Upper lobe of left lung (tissue), 4 donors: ENCODE results near the gene LIAS.
"Not testable (repeated sequence)": the region's sequence is repeated elsewhere in the genome, so short reads cannot be mapped to it uniquely, and the experiment has no call there.

Source experiments
- POLR2A ChIP-seq, 4 donors: fragments of 450-650 bp; IDR thresholded peaks; one replicate each; pipeline ENCODE4 v1.5.1; 2016 to 2017; ENCODE audit warnings: antibody characterized with exemption in 4 of 4, mild to moderate bottlenecking in 2 of 4
- POLR2AphosphoS5 ChIP-seq, 2 donors: sonication (generic); formaldehyde crosslinking; IDR thresholded peaks; one replicate each; pipeline ENCODE4 v1.5.1; 2017; ENCODE audit warnings: antibody characterized with exemption in 2 of 2
- TF ChIP-seq, protein P1 (sequence below), 6 experiments: fragments of 450-650 bp in 4 of 6; fragments of 200-600 bp in 2 of 6; sonication (generic) in 2 of 6; IDR thresholded peaks; one replicate each; pipeline ENCODE4 v1.5.1; 2016 to 2019; ENCODE audit warnings: antibody characterized with exemption in 6 of 6

DNA sequence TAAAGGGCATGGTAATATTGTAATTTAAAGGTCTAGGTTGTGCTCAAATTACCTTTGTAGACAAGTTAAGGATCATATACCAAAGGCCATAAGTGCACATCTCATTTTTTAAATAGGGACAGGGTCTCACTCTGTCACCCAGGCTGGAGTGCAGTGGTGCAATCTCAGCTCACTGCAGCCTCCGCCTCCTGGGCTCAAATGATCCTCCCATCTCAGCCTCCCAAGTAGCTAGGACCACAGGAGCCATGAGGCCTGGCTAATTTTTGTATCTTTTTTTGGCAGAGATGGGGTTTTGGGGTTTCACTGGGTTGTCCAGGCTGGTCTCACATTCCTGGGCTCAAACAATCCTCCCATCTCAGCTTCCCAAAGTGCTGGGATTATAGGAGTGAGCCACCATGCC is 55.4 kb downstream of the LIAS start:
- TF ChIP-seq POLR2A, POLR2AphosphoS5 (IDR thresholded peaks at IDR 0.05): not testable (repeated sequence)
- TF ChIP-seq, protein P1, sequence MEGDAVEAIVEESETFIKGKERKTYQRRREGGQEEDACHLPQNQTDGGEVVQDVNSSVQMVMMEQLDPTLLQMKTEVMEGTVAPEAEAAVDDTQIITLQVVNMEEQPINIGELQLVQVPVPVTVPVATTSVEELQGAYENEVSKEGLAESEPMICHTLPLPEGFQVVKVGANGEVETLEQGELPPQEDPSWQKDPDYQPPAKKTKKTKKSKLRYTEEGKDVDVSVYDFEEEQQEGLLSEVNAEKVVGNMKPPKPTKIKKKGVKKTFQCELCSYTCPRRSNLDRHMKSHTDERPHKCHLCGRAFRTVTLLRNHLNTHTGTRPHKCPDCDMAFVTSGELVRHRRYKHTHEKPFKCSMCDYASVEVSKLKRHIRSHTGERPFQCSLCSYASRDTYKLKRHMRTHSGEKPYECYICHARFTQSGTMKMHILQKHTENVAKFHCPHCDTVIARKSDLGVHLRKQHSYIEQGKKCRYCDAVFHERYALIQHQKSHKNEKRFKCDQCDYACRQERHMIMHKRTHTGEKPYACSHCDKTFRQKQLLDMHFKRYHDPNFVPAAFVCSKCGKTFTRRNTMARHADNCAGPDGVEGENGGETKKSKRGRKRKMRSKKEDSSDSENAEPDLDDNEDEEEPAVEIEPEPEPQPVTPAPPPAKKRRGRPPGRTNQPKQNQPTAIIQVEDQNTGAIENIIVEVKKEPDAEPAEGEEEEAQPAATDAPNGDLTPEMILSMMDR (IDR thresholded peaks at IDR 0.05), result not testable (repeated sequence)
